HTR-8/SVneo (cell line): ENCODE data around the gene EPB41L2.
"Not testable (repeated sequence)": the region's sequence is repeated elsewhere in the genome, so short reads cannot be mapped to it uniquely, and the experiment has no call there.

ENCODE experiments used
- DNase-seq: peaks from one replicate; pipeline ENCODE4 v3.0.0; 2011; ENCODE audit warnings: low spot score, mixed read lengths; ENCODE audit not compliant: insufficient read length
- FAIRE-seq: peaks from 2 replicates; lab custom pipeline; 2011; peaks lifted over from hg19 to GRCh38; lab: Jason Lieb, UNC

Gene EPB41L2

GRCh38 chr6:131007964-131008363 is 55.1 kb downstream of the EPB41L2 start:
- FAIRE-seq, DNase-seq: not testable (repeated sequence)

- FAIRE-seq (no peak), DNase-seq (no peak)
Measured at GRCh38 chr6:131007286-131007685, 55.8 kb downstream of the EPB41L2 start.

GRCh38 chr6:131005439-131006016 is 57.5 kb downstream of the EPB41L2 start:
- FAIRE-seq: no peak
- DNase-seq: no peak

- DNase-seq (no peak), FAIRE-seq (no peak)
Measured at GRCh38 chr6:131004936-131005335, 58.1 kb downstream of the EPB41L2 start.

- DNase-seq (no peak), FAIRE-seq (no peak)
Measured at GRCh38 chr6:131004387-131004755, 58.7 kb downstream of the EPB41L2 start.

- FAIRE-seq (no peak), DNase-seq (no peak)
Measured at GRCh38 chr6:131003488-131004386, 59.3 kb downstream of the EPB41L2 start.

GRCh38 chr6:131002661-131002980 is 60.4 kb downstream of the EPB41L2 start:
- FAIRE-seq (no peak), DNase-seq (no peak)

- DNase-seq: no peak
- no peak for FAIRE-seq
Measured at GRCh38 chr6:131001945-131002660, 60.9 kb downstream of the EPB41L2 start.

- no peak for DNase-seq
- FAIRE-seq: no peak
Measured at GRCh38 chr6:131001111-131001736, 61.8 kb downstream of the EPB41L2 start.

GRCh38 chr6:131000544-131000943 is 62.5 kb downstream of the EPB41L2 start:
- no peak for DNase-seq
- no peak for FAIRE-seq

GRCh38 chr6:130997061-130997753 is 65.8 kb downstream of the EPB41L2 start:
- DNase-seq (peak; percentile 31), FAIRE-seq (no peak)

- FAIRE-seq (no peak), DNase-seq (no peak)
Measured at GRCh38 chr6:130996635-130997034, 66.4 kb downstream of the EPB41L2 start.

- DNase-seq (no peak), FAIRE-seq (no peak)
Measured at GRCh38 chr6:130995783-130996447, 67.1 kb downstream of the EPB41L2 start.

GRCh38 chr6:130994319-130995097 is 68.5 kb downstream of the EPB41L2 start:
- no peak for DNase-seq
- FAIRE-seq: no peak

GRCh38 chr6:130993292-130993765 is 69.7 kb downstream of the EPB41L2 start:
- DNase-seq: no peak
- FAIRE-seq: no peak

GRCh38 chr6:130991422-130992137 is 71.5 kb downstream of the EPB41L2 start:
- no peak for DNase-seq
- no peak for FAIRE-seq

- not testable (repeated sequence) for FAIRE-seq, DNase-seq
Measured at GRCh38 chr6:130987539-130987938, 75.5 kb downstream of the EPB41L2 start.

GRCh38 chr6:130985115-130985514 is 77.9 kb downstream of the EPB41L2 start:
- FAIRE-seq: no peak
- DNase-seq: no peak
